Trophoblast cell (in vitro differentiated cells and primary cell): ENCODE data around the gene ACTR3C.

Experiments used
- DNase-seq, 2 donors: peaks; one replicate each; pipeline ENCODE4 v3.0.0-alpha.2; 2016
- H2AFZ ChIP-seq: 2 replicates; pipeline ENCODE4 v1.6.1; 2013; ENCODE audit warnings: low read length, moderate library complexity, mild to moderate bottlenecking; ENCODE audit not compliant: insufficient read depth, poor library complexity
- H2AK5ac ChIP-seq: 2 replicates; pipeline ENCODE4 v1.6.1; 2013; ENCODE audit warnings: mild to moderate bottlenecking, low read length
- H2BK120ac ChIP-seq: 2 replicates; pipeline ENCODE4 v1.6.1; 2013; ENCODE audit warnings: low read length, mild to moderate bottlenecking, moderate library complexity; ENCODE audit not compliant: insufficient read depth, poor library complexity
- H2BK12ac ChIP-seq: 2 replicates; pipeline ENCODE4 v1.6.1; 2013; ENCODE audit warnings: mild to moderate bottlenecking, low read length, moderate library complexity
- H2BK5ac ChIP-seq: 2 replicates; pipeline ENCODE4 v1.6.1; 2013; ENCODE audit warnings: low read length, low read depth, moderate library complexity, mild to moderate bottlenecking; ENCODE audit not compliant: poor library complexity
- H3K14ac ChIP-seq: 2 replicates; pipeline ENCODE4 v1.6.1; 2013; ENCODE audit warnings: mild to moderate bottlenecking, low read length
- H3K18ac ChIP-seq: 2 replicates; pipeline ENCODE4 v1.6.1; 2013; ENCODE audit warnings: mild to moderate bottlenecking, low read length
- H3K23ac ChIP-seq: 2 replicates; pipeline ENCODE4 v1.6.1; 2013; ENCODE audit warnings: low read length
- H3K27ac ChIP-seq: 2 replicates; pipeline ENCODE4 v1.5.1; 2013; ENCODE audit warnings: low read depth, mild to moderate bottlenecking, inconsistent platforms, low read length, moderate library complexity
- H3K27me3 ChIP-seq: 2 replicates; pipeline ENCODE4 v1.6.1; 2013; ENCODE audit warnings: inconsistent platforms, mild to moderate bottlenecking, low read length, moderate library complexity; ENCODE audit not compliant: insufficient read depth
- H3K36me3 ChIP-seq, 2 experiments: 1 replicate in 1 of 2; 2 replicates in 1 of 2; pipeline ENCODE4 v1.6.1; 2013; ENCODE audit warnings: low read length in 2 of 2, mild to moderate bottlenecking in 2 of 2, moderate library complexity in 1 of 2; ENCODE audit not compliant: insufficient read depth in 2 of 2, control insufficient read depth in 1 of 2
- H3K4ac ChIP-seq: 2 replicates; pipeline ENCODE4 v1.6.1; 2013; ENCODE audit warnings: low read depth, mild to moderate bottlenecking, low read length, moderate library complexity
- H3K4me1 ChIP-seq, 2 experiments: 1 replicate in 1 of 2; 2 replicates in 1 of 2; pipeline ENCODE4 v1.6.1; 2013; ENCODE audit warnings: low read length in 2 of 2, mild to moderate bottlenecking in 2 of 2, moderate library complexity in 1 of 2; ENCODE audit not compliant: insufficient read depth in 2 of 2, control insufficient read depth in 1 of 2
- H3K4me2 ChIP-seq: 2 replicates; pipeline ENCODE4 v1.6.1; 2013; ENCODE audit warnings: inconsistent platforms, mild to moderate bottlenecking, low read length, moderate library complexity
- H3K4me3 ChIP-seq: 2 replicates; pipeline ENCODE4 v1.5.1; 2013; ENCODE audit warnings: mild to moderate bottlenecking, low read depth, low read length, inconsistent platforms
- H3K79me1 ChIP-seq: one replicate; pipeline ENCODE4 v1.6.1; 2013; ENCODE audit warnings: low read length
- H3K79me2 ChIP-seq: 2 replicates; pipeline ENCODE4 v1.6.1; 2013; ENCODE audit warnings: low read length, mild to moderate bottlenecking; ENCODE audit not compliant: control insufficient read depth, insufficient read depth, poor library complexity
- H3K9ac ChIP-seq: 2 replicates; pipeline ENCODE4 v1.6.1; 2013; ENCODE audit warnings: mild to moderate bottlenecking, low read length
- H3K9me3 ChIP-seq: 2 replicates; pipeline ENCODE4 v1.6.1; 2013; ENCODE audit warnings: low read depth, mild to moderate bottlenecking, control low read depth, inconsistent platforms, low read length; ENCODE audit not compliant: insufficient read depth
- H4K12ac ChIP-seq: 2 replicates; pipeline ENCODE4 v1.6.1; 2013; ENCODE audit warnings: low read depth, mild to moderate bottlenecking, low read length, moderate library complexity
- H4K8ac ChIP-seq: 2 replicates; pipeline ENCODE4 v1.6.1; 2013; ENCODE audit warnings: low read depth, mild to moderate bottlenecking, low read length, moderate library complexity
- H4K91ac ChIP-seq: one replicate; pipeline ENCODE4 v1.6.1; 2013; ENCODE audit warnings: low read depth, mild to moderate bottlenecking, low read length, moderate library complexity
- WGBS: extraction: QIAGEN DNeasy Blood & Tissue Kit; methylation state at CpG from one replicate; pipeline ENCODE4 v1.1.7; 2013; ENCODE audit warnings: missing lambda C conversion rate; ENCODE audit not compliant: insufficient read length, insufficient coverage; ENCODE audit errors: extremely low coverage; 5-methylcytosine and 5-hydroxymethylcytosine counted together

The ACTR3C gene

GRCh38 chr7:150368884-150369747, 45.8 kb upstream of the ACTR3C start:
- H3K23ac ChIP-seq: no peak overlapping the region
- no CpG with 5 or more reads among the region's 58 CpGs for WGBS
- H2AK5ac ChIP-seq: peak overlapping the region; percentile 100
- H4K91ac ChIP-seq: peak overlapping the region; percentile 98
- H3K9ac ChIP-seq: peak overlapping the region; percentile 85
- peaks cover 47% of the 10 kb centered on the region for H3K79me2 ChIP-seq
- peak overlapping the region; percentile 100 for H3K27ac ChIP-seq
- H2AFZ ChIP-seq: peak overlapping the region; percentile 90
- H3K4me3 ChIP-seq: peak overlapping the region; percentile 83
- H3K9me3 ChIP-seq: no peaks in the 10 kb centered on the region
- H2BK120ac ChIP-seq: peak overlapping the region; percentile 96
- H3K36me3 ChIP-seq: peaks cover 35 to 36% of the 10 kb centered on the region in 2 experiments
- peak overlapping the region; percentile 98 for H4K8ac ChIP-seq
- H3K4me1 ChIP-seq: peaks cover 46 to 50% of the 10 kb centered on the region in 2 experiments
- peak; percentile 67 to 71 for DNase-seq
- H3K14ac ChIP-seq: peak overlapping the region; percentile 99
- peaks cover 58% of the 10 kb centered on the region for H3K79me1 ChIP-seq
- H2BK12ac ChIP-seq: peak overlapping the region; percentile 91
- H3K4me2 ChIP-seq: peak overlapping the region; percentile 72
- peak overlapping the region; percentile 100 for H3K4ac ChIP-seq
- H4K12ac ChIP-seq: peak overlapping the region; percentile 97
- H3K27me3 ChIP-seq: no peaks in the 10 kb centered on the region
- peak overlapping the region; percentile 99 for H2BK5ac ChIP-seq
- H3K18ac ChIP-seq: peak overlapping the region; percentile 100

GRCh38 chr7:150368096-150368883, 44.9 kb upstream of the ACTR3C start, which contains the start of gene REPIN1:
Gene REPIN1 (plus strand): TSS chr7:150368822. CDS start chr7:150369712, 890 bp downstream.
- peak within 1 kb of the TSS; percentile 97 for H2BK120ac ChIP-seq
- H3K23ac ChIP-seq: no peak within 1 kb of the TSS
- WGBS: no CpG with 5 or more reads among the region's 85 CpGs
- peaks cover 33 to 35% of the 10 kb centered on the region in 2 experiments for H3K36me3 ChIP-seq
- H3K4ac ChIP-seq: peak within 1 kb of the TSS; percentile 100
- H2AFZ ChIP-seq: peak within 1 kb of the TSS; percentile 90
- H3K27ac ChIP-seq: peak within 1 kb of the TSS; percentile 100
- peak within 1 kb of the TSS; percentile 85 for H3K9ac ChIP-seq
- peaks cover 54% of the 10 kb centered on the region for H3K79me1 ChIP-seq
- peak; percentile 86 to 88 for DNase-seq
- H4K91ac ChIP-seq: peak within 1 kb of the TSS; percentile 98
- H3K9me3 ChIP-seq: no peaks in the 10 kb centered on the region
- peak within 1 kb of the TSS; percentile 97 for H4K12ac ChIP-seq
- H3K4me3 ChIP-seq: peak within 1 kb of the TSS; percentile 83
- H3K4me2 ChIP-seq: peak within 1 kb of the TSS; percentile 72
- H3K27me3 ChIP-seq: no peaks in the 10 kb centered on the region
- peak within 1 kb of the TSS; percentile 99 for H3K14ac ChIP-seq
- H2BK5ac ChIP-seq: peak within 1 kb of the TSS; percentile 99
- H3K18ac ChIP-seq: peak within 1 kb of the TSS; percentile 100
- H3K4me1 ChIP-seq: peaks cover 41 to 43% of the 10 kb centered on the region in 2 experiments
- peak within 1 kb of the TSS; percentile 98 for H4K8ac ChIP-seq
- peaks cover 44% of the 10 kb centered on the region for H3K79me2 ChIP-seq
- peak within 1 kb of the TSS; percentile 94 for H2BK12ac ChIP-seq
- peak within 1 kb of the TSS; percentile 100 for H2AK5ac ChIP-seq

- peak overlapping the region; percentile 91 for H3K18ac ChIP-seq
- H2BK12ac ChIP-seq: peak overlapping the region; percentile 94
- peak overlapping the region; percentile 94 for H4K12ac ChIP-seq
- peak overlapping the region; percentile 97 for H2BK120ac ChIP-seq
- H3K14ac ChIP-seq: peak overlapping the region; percentile 82
- H3K23ac ChIP-seq: no peak overlapping the region
- H3K4me3 ChIP-seq: no peak overlapping the region
- peak overlapping the region; percentile 92 for H3K4ac ChIP-seq
- H2AFZ ChIP-seq: peak overlapping the region; percentile 77
- peaks cover 52% of the 10 kb centered on the region for H3K79me1 ChIP-seq
- peaks cover 41% of the 10 kb centered on the region for H3K79me2 ChIP-seq
- H3K4me1 ChIP-seq: peaks cover 35 to 40% of the 10 kb centered on the region in 2 experiments
- peak overlapping the region; percentile 100 for H3K27ac ChIP-seq
- H2AK5ac ChIP-seq: peak overlapping the region; percentile 94
- H3K36me3 ChIP-seq: peaks cover 30% of the 10 kb centered on the region in 2 experiments
- H4K8ac ChIP-seq: peak overlapping the region; percentile 92
- H3K9ac ChIP-seq: no peak overlapping the region
- H4K91ac ChIP-seq: peak overlapping the region; percentile 98
- no peaks in the 10 kb centered on the region for H3K27me3 ChIP-seq
- no CpG with 5 or more reads among the region's 8 CpGs for WGBS
- peak overlapping the region; percentile 72 for H3K4me2 ChIP-seq
- H2BK5ac ChIP-seq: peak overlapping the region; percentile 99
- no peak for DNase-seq
- H3K9me3 ChIP-seq: no peaks in the 10 kb centered on the region
Measured at GRCh38 chr7:150367677-150368095, 44.3 kb upstream of the ACTR3C start.
